Thyroid gland (tissue), 4 donors: Measurements from ENCODE around the gene UTS2R. TPM values are rescaled to one million over a fixed set of nuclear protein-coding genes. Genes with fewer than 3 reads are reported as not detected.

Experiments
- DNase-seq, 2 donors: peaks; one replicate each; pipeline ENCODE4 v3.0.0-alpha.2; 2019
- H3K27ac ChIP-seq, 3 donors: fragments of 200-600 bp; sonication (generic); 1 replicate in 2 of 3; 2 replicates in 1 of 3; pipeline ENCODE4 v1.5.1; 2016 to 2019; ENCODE audit warnings: mild to moderate bottlenecking in 1 of 3, moderate library complexity in 1 of 3
- H3K27me3 ChIP-seq: fragments of 200-600 bp; sonication (generic); one replicate; pipeline ENCODE4 v1.5.1; 2019
- H3K36me3 ChIP-seq, 2 donors: fragments of 200-600 bp; sonication (generic); one replicate each; pipeline ENCODE4 v1.5.1; 2016 to 2019
- H3K4me1 ChIP-seq, 2 donors: fragments of 200-600 bp; sonication (generic); one replicate each; pipeline ENCODE4 v1.5.1; 2017 to 2019
- H3K4me3 ChIP-seq, 3 donors: fragments of 200-600 bp; sonication (generic); replicated peaks in 1 of 3; 1 replicate in 2 of 3; 2 replicates in 1 of 3; pipeline ENCODE4 v1.5.1; 2016; ENCODE audit warnings: mild to moderate bottlenecking in 1 of 3
- H3K9me3 ChIP-seq: fragments of 200-600 bp; sonication (generic); one replicate; pipeline ENCODE4 v1.5.1; 2017
- CTCF ChIP-seq, 6 experiments: fragments of 200-600 bp in 3 of 6; fragments of 450-650 bp in 3 of 6; sonication (generic) in 3 of 6; IDR thresholded peaks; one replicate each; pipeline ENCODE4 v1.5.1; 2016 to 2019; ENCODE audit warnings: antibody characterized with exemption in 6 of 6, mild to moderate bottlenecking in 2 of 6, inconsistent platforms in 1 of 6, moderate library complexity in 1 of 6
- POLR2A ChIP-seq, 2 donors: fragments of 450-650 bp; IDR thresholded peaks; one replicate each; pipeline ENCODE4 v1.6.1; 2017; ENCODE audit warnings: antibody characterized with exemption in 2 of 2, mild to moderate bottlenecking in 2 of 2, moderate library complexity in 1 of 2
- WGBS, 2 donors: methylation state at CpG; one replicate each; pipeline ENCODE4 v1.1.5; 2017; 5-methylcytosine and 5-hydroxymethylcytosine counted together
- intact Hi-C: fragments of 100-400 bp; cut with DNase I; formaldehyde crosslinking; loops from one replicate; pipeline ENCODE4 v1.15.1; 2023
- total RNA-seq, 4 donors: library from RNA; depleted of rRNA; stranded (reverse); fragments of >200 nt; gene quantifications; one replicate each; pipeline ENCODE4 v1.2.3, GENCODE V29; 2016

The UTS2R gene
- 1 to 10 TPM in 3 of 4 donors, under 1 TPM in 1; 0.22 to 6.6 (median 3.9) TPM for total RNA-seq

GRCh38 chr17:82371333-82372248, at the start of gene UTS2R:
UTS2R (plus strand) TSS chr17:82371765; CDS start chr17:82374325, 2,560 bp downstream.
- no peak for TF ChIP-seq CTCF (IDR thresholded peaks at IDR 0.05)
- no peak for TF ChIP-seq POLR2A (IDR thresholded peaks at IDR 0.05)
- intact Hi-C loops, result no loop called here
- no peaks in the 10 kb centered on the region for H3K36me3 ChIP-seq
- DNase-seq, result no peak
- H3K4me1 ChIP-seq, result peaks cover 11 to 29% of the 10 kb centered on the region in 2 donors
- H3K27ac ChIP-seq, result peak within 1 kb of the TSS in 1 of 3 donors; percentile 33
- WGBS, 2 donors, result 0 to 21% methylated on average over 2 to 22 of the region's 109 CpGs
- no peaks in the 10 kb centered on the region for H3K9me3 ChIP-seq
- peaks cover 6% of the 10 kb centered on the region for H3K27me3 ChIP-seq
- H3K4me3 ChIP-seq, result peak within 1 kb of the TSS in 1 of 3 donors; percentile 33

- no peaks in the 10 kb centered on the region for H3K36me3 ChIP-seq
- H3K9me3 ChIP-seq, result no peaks in the 10 kb centered on the region
- H3K27me3 ChIP-seq, result no peaks in the 10 kb centered on the region
- H3K27ac ChIP-seq, result no peak overlapping the region
- H3K4me3 ChIP-seq, result no peak overlapping the region
- TF ChIP-seq CTCF (IDR thresholded peaks at IDR 0.05) (no peak), POLR2A (IDR thresholded peaks at IDR 0.05) (no peak)
- WGBS, 2 donors, result 69 to 82% methylated on average over 6 to 14 of the region's 21 CpGs
- intact Hi-C loops, result loop anchor here (2.0 to 5.0 kb wide), 3 partner anchors 85 to 295 kb away; no protein-coding TSS in a partner anchor
- H3K4me1 ChIP-seq, result peaks cover 0 to 5% of the 10 kb centered on the region in 2 donors
- no peak for DNase-seq
Measured at GRCh38 chr17:82321947-82322466, 49.6 kb upstream of the UTS2R start.

GRCh38 chr17:82322526-82323453, 48.8 kb upstream of the UTS2R start:
- no peak for DNase-seq
- WGBS, 2 donors, result 84 to 91% methylated on average over 15 to 21 of the region's 28 CpGs
- H3K27ac ChIP-seq, result no peak overlapping the region
- intact Hi-C loops, result loop anchor here (5.0 kb wide), 2 partner anchors 85 to 295 kb away; no protein-coding TSS in a partner anchor
- H3K4me1 ChIP-seq, result peaks cover 0 to 5% of the 10 kb centered on the region in 2 donors
- H3K9me3 ChIP-seq, result no peaks in the 10 kb centered on the region
- H3K4me3 ChIP-seq, result no peak overlapping the region
- H3K27me3 ChIP-seq, result no peaks in the 10 kb centered on the region
- TF ChIP-seq POLR2A (IDR thresholded peaks at IDR 0.05), result no peak
- no peak for TF ChIP-seq CTCF (IDR thresholded peaks at IDR 0.05)
- no peaks in the 10 kb centered on the region for H3K36me3 ChIP-seq

- Histone ChIP-seq H3K27ac (no peak overlapping the region), H3K27me3 (no peaks in the 10 kb centered on the region), H3K36me3 (no peaks in the 10 kb centered on the region), H3K9me3 (no peaks in the 10 kb centered on the region), H3K4me1 (peaks cover 0 to 5% of the 10 kb centered on the region in 2 donors), H3K4me3 (no peak overlapping the region)
- WGBS, 2 donors, result 75 to 76% methylated on average over 18 to 19 of the region's 21 CpGs
- DNase-seq, result no peak
- intact Hi-C loops, result loop anchor here (5.0 kb wide), 2 partner anchors 86 to 296 kb away; no protein-coding TSS in a partner anchor
- no peak for TF ChIP-seq CTCF (IDR thresholded peaks at IDR 0.05)
- TF ChIP-seq POLR2A (IDR thresholded peaks at IDR 0.05), result no peak
Measured at GRCh38 chr17:82323514-82324234, 47.9 kb upstream of the UTS2R start.
